ENCODE results near the gene CCDC126. TPM values are rescaled to one million over a fixed set of nuclear protein-coding genes. Genes with fewer than 3 reads are reported as not detected.
A peak's percentile ranks its signal among the peaks of the same experiment; 100 is the strongest.

CCDC126 gene
- total and polyA plus RNA-seq, 9 of the 15 experiments (the other 6 are each of a cell fraction or from before 2014, with no cell fraction given), result 3.0 to 16.2 (median 5.2) TPM

DNA sequence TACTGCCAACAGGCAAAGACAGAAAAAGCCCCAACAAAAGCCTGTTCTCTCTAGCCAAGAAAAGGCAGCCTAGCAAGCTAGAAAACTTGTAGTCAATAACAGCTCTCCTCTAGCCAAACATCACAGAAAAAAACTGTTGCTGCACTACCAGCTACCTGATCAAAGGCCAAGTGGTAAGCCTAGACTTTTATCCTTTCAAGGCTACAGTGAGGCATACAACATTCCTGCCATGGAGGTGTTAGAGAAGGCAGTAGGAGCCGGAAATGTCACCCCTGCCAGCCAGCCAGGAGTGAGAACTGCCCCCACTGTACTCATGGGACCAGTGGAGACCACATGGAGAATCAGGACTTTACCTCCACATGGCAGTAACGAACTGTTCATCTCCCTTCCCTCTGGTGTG is 31.2 kb downstream of the CCDC126 start (continued):
- TF ChIP-seq, protein P1, sequence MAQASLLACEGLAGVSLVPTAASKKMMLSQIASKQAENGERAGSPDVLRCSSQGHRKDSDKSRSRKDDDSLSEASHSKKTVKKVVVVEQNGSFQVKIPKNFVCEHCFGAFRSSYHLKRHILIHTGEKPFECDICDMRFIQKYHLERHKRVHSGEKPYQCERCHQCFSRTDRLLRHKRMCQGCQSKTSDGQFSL (CRISPR knock-in tag; IDR thresholded peaks at IDR 0.05), result no peak
- TF ChIP-seq, protein P1 (tag; IDR thresholded peaks at IDR 0.05), result no peak
- TF ChIP-seq PHB (CRISPR knock-in tag; IDR thresholded peaks at IDR 0.05) (no peak), SNRNP70 (optimal IDR thresholded peaks at IDR 0.05; ENCODE audit: low read depth, low read length) (no peak), PML (IDR thresholded peaks at IDR 0.05; ENCODE audit: low read length) (no peak), KDM5B (IDR thresholded peaks at IDR 0.05; ENCODE audit: insufficient replicate concordance, low read depth, low read length) (no peak), SIN3B (IDR thresholded peaks at IDR 0.05; ENCODE audit: low read depth) (no peak)
- TF ChIP-seq, protein P2, sequence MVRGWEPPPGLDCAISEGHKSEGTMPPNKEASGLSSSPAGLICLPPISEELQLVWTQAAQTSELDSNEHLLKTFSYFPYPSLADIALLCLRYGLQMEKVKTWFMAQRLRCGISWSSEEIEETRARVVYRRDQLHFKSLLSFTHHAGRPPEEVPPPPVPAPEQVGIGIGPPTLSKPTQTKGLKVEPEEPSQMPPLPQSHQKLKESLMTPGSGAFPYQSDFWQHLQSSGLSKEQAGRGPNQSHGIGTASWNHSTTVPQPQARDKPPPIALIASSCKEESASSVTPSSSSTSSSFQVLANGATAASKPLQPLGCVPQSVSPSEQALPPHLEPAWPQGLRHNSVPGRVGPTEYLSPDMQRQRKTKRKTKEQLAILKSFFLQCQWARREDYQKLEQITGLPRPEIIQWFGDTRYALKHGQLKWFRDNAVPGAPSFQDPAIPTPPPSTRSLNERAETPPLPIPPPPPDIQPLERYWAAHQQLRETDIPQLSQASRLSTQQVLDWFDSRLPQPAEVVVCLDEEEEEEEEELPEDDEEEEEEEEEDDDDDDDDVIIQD (CRISPR knock-in tag; IDR thresholded peaks at IDR 0.05), result no peak

DNA sequence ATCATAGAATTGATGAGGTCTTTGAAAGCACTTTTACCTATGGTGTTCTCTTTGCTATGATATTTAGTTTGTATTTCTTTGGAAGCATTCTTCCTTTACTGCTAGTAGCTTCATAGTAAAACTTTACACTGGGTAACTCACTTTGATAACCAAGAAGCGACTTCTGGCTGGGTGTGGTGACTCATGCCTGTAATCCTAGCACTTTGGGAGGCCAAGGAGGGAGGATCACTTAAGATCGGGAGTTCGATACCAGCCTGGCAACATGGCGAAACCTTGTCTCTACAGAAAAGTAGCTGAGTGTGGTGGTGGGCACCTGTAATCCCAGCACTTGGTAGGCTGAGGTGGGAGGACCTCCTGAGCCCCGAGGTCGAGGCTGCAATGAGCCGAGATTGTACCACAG is 36.2 kb downstream of the CCDC126 start:
- POLR2A ChIA-PET, result interaction anchor here (0.5 kb wide), 1 partner anchor 9 kb away, joined by 3 read pairs; no protein-coding TSS in a partner anchor
- Histone ChIP-seq H3K9me3 (replicated peaks; ENCODE audit: control insufficient read depth, insufficient read depth, low read depth, low read length) (no peaks in the 10 kb centered on the region), H3K4me1 (replicated peaks in 1 of 2; ENCODE audit: control insufficient read depth in 2 of 2, insufficient read depth in 2 of 2, low read length in 2 of 2) (no peaks in the 10 kb centered on the region), H3K4me3 (no peak overlapping the region), H3K27ac (ENCODE audit: extremely low read depth, low read depth, low read length) (no peak overlapping the region), H3K79me2 (ENCODE audit: control insufficient read depth, insufficient read depth, low read length) (no peaks in the 10 kb centered on the region), H2AFZ (ENCODE audit: low read depth, low read length) (no peak overlapping the region), H3K9me1 (ENCODE audit: control insufficient read depth, insufficient read depth, low read length) (no peaks in the 10 kb centered on the region), H3K27me3 (ENCODE audit: control insufficient read depth in 2 of 2, insufficient read depth in 2 of 2, low read length in 2 of 2) (no peaks in the 10 kb centered on the region; a peak in 2 of 5 replicates), H4K20me1 (replicated peaks; ENCODE audit: control insufficient read depth, insufficient read depth, low read length) (no peaks in the 10 kb centered on the region), H3K4me2 (ENCODE audit: insufficient read depth, low read length) (no peak overlapping the region), H3K9ac (ENCODE audit: insufficient read depth in 1 of 2, low read depth in 2 of 2, low read length in 2 of 2) (no peak overlapping the region), H3K36me3 (ENCODE audit: control insufficient read depth, insufficient read depth, low read length) (no peaks in the 10 kb centered on the region)
- CTCF ChIA-PET (ENCODE audit: low intra/inter-chr PET ratio), result no interaction called here
- BruUV-seq (replicated peaks), result no TSS peak
- intact Hi-C loops (cut with micrococcal nuclease) (no loop called here), in situ Hi-C loops (cut with MboI) (no loop called here)
- ATAC-seq (peak; percentile 35; the same call in 1 of the 3 replicates), DNase-seq (ENCODE audit: extremely low read depth in 1 of 4, low spot score in 3 of 4) (peak in 1 of 4 experiments; percentile 9), FAIRE-seq (peak; percentile 6)
- 8% methylated on average over 7 of the region's 7 CpGs for WGBS (ENCODE audit: insufficient coverage, low coverage, missing lambda C conversion rate)
- TF ChIP-seq, protein P3, sequence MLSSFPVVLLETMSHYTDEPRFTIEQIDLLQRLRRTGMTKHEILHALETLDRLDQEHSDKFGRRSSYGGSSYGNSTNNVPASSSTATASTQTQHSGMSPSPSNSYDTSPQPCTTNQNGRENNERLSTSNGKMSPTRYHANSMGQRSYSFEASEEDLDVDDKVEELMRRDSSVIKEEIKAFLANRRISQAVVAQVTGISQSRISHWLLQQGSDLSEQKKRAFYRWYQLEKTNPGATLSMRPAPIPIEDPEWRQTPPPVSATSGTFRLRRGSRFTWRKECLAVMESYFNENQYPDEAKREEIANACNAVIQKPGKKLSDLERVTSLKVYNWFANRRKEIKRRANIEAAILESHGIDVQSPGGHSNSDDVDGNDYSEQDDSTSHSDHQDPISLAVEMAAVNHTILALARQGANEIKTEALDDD (IDR thresholded peaks at IDR 0.05), result 0 out of 2 replicates have a peak, but pooled peaks have one; percentile 36
- TF ChIP-seq, protein P4, sequence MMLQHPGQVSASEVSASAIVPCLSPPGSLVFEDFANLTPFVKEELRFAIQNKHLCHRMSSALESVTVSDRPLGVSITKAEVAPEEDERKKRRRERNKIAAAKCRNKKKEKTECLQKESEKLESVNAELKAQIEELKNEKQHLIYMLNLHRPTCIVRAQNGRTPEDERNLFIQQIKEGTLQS (IDR thresholded peaks at IDR 0.05), result peak; percentile 62; the same call in 1 of the 2 replicates
- TF ChIP-seq, protein P4 (CRISPR knock-in tag; conservative IDR thresholded peaks at IDR 0.05), result no peak
- TF ChIP-seq JUND (IDR thresholded peaks at IDR 0.05; ENCODE audit: borderline replicate concordance, low read depth, low read length), result peak; percentile 46; the same call in 1 of the 2 replicates
- TF ChIP-seq JUND (tag; IDR thresholded peaks at IDR 0.05; ENCODE audit: borderline replicate concordance, low read depth, low read length), result peak; percentile 51; the same call in 2 of the 3 replicates
- no peak for TF ChIP-seq TAF9B (IDR thresholded peaks at IDR 0.05; ENCODE audit: partially characterized antibody)
- TF ChIP-seq, protein P5, sequence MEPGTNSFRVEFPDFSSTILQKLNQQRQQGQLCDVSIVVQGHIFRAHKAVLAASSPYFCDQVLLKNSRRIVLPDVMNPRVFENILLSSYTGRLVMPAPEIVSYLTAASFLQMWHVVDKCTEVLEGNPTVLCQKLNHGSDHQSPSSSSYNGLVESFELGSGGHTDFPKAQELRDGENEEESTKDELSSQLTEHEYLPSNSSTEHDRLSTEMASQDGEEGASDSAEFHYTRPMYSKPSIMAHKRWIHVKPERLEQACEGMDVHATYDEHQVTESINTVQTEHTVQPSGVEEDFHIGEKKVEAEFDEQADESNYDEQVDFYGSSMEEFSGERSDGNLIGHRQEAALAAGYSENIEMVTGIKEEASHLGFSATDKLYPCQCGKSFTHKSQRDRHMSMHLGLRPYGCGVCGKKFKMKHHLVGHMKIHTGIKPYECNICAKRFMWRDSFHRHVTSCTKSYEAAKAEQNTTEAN (CRISPR knock-in tag; IDR thresholded peaks at IDR 0.05), result no peak
- no peak for TF ChIP-seq PPARD (CRISPR knock-in tag; IDR thresholded peaks at IDR 0.05)
